GM18858 (cell line): Measurements from ENCODE around the gene TENT5C.

Experiments used
- ATAC-seq: cut with Tn5 transposase; IDR thresholded peaks from one replicate; pipeline ENCODE4 v1.9.1; 2021; ENCODE audit not compliant: unreplicated experiment

Gene TENT5C

GRCh38 chr1:117612517-117613248 lies 6.8 kb downstream of the TENT5C start:
- ATAC-seq, result no peak

DNA sequence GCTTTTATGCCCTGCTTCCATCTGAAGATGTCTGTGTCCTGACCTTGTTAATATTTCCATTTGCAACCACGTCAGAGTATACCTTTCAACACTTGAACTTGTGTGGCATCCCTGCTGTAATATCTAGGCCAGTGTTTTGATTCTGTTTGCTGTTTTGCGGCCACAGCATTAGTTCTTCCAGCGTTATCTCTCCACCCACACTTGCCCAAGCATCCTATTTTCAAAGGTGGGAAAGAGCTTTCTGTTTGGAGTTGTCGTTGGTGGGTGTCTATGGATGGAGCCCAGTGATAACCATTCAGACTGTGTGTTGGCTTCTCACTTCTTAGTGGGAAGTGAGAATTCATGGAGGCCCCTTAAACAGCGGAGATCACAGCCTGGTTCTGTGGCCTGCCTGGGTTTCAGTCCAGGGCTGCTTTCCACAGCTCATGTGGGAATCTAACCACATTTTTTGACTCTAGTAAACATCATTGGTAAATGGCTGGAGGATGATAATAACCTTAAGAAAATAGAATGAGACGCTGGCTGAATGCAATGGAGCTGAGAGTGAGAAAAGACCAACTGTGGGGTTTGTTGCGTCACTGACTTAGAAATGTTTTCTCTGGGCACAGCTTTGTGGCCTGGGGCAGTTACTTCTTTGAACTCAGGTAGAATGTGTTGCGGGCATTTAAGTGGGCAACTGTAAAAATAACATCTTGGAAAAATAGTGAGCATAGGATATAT lies 7.6 kb downstream of the TENT5C start:
- no peak for ATAC-seq

DNA sequence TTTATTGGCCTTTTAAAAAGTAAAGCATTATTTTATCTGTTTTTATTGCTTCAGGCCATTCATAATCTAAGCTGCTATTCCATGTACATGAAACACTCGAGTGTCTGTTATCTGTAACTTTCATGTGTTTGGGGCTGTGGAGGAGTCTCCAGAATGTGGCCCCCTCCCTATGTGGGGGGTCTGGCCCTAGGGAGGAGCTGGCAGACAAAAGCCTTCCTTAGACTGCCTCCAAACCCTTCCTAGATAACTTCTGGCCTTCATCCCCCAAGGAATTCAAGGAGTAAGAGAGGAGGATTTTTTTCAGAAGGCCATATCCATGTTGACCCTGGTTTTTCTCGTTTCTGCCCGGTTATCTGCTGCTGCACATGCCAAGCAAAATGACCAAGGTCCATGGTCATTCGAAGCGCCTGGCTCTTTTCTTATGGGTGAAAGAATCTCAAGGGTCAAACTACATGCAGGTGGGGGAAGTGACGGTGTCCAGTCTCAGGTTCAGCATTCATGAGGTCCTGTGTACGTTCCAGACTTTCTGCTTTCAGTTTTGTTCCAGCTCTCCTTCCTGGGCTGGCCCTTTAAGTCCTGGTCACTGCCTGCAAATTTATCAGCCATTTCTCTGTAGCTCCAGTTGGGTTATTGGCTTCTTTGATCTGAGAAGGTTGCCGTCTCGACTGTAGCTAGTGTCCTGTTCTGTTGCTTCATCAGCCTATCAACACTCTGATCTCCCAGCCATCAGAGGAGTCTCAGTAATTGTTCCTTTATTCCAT lies 8.3 kb downstream of the TENT5C start:
- no peak for ATAC-seq

DNA sequence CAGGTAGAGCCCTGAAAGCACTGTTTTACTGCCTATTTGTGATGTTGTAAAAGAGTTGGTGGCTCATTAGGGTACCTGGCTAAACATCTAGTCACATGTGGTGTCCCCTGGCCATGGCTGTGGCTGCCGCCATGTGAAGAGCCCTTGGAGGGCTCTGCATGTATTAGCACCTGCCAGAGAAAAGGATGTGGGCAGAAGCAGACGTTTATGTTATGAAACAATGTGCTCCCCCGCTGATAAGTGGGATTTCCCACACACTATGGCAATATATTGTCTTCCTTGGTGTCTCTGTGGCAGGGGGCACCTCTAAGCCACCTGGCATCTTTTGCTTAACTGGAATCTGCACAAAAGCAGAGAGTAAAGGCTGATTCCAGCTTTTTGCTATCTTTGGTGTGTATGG lies 9.6 kb downstream of the TENT5C start:
- ATAC-seq, result no peak

DNA sequence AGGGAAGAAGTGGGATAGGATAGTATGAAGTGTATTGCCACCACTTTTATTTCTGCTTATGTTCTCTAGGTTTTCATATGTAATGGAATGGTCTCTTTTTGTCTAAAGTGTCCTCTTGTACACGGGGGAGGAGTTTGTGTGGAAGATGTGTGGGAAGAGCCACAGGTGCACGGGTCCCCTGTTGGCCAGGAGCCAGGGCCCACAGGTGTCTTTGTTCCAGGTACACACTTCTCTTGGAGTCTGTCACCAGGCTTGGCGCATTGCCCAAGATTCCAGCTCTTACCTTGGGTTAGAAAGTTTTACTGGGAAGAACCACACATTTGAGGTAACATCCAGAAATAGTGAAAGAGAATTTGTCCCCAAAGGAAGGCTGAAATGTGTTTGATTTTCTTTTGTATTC lies 10.5 kb downstream of the TENT5C start:
- ATAC-seq, result no peak

DNA sequence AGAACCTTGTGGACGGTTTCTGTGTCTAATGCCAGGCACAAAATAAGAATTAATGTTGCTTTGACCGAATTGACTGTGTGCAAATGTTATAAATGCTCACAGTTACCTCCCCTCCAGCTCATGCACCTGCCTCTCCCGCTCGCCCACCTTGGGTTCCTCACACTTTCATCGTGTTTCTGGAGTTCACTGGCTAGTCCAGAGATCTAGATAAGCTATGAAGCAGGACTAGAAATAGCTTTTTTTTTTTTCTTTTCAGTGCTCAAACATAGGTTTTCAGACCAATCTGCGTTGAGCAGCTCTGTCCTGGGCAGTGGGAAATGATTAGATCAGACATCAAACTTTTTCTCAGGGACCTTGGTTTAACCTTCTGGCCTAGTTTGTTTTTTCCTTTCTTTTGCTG lies 11.1 kb downstream of the TENT5C start:
- no peak for ATAC-seq

- ATAC-seq, result no peak
Measured at GRCh38 chr1:117618450-117619122, 12.7 kb downstream of the TENT5C start.

GRCh38 chr1:117620440-117620839 lies 14.6 kb downstream of the TENT5C start:
- no peak for ATAC-seq

DNA sequence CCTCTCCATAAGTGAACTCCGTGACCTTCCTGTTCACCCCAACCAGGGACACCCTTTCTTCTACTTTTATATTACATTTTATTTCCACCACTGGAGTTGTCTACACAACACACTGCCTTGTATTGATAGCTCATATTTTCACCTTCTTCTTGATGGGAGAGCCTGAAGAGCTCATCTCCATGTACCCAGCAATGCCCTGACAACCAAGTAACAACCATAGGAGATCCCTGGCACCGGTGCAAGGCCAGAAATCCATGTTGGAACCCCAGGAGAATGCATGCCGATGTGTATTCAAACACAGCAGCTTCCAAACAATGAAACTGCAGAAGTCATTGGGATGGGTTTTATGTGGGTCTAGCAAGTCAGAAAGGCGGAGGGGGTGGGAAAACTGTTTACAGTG lies 15.5 kb downstream of the TENT5C start:
- ATAC-seq, result no peak

GRCh38 chr1:117622726-117623125 lies 16.9 kb downstream of the TENT5C start:
- ATAC-seq, result no peak

GRCh38 chr1:117623141-117623540 lies 17.3 kb downstream of the TENT5C start:
- ATAC-seq, result no peak

GRCh38 chr1:117623698-117624097 lies 17.9 kb downstream of the TENT5C start:
- no peak for ATAC-seq

DNA sequence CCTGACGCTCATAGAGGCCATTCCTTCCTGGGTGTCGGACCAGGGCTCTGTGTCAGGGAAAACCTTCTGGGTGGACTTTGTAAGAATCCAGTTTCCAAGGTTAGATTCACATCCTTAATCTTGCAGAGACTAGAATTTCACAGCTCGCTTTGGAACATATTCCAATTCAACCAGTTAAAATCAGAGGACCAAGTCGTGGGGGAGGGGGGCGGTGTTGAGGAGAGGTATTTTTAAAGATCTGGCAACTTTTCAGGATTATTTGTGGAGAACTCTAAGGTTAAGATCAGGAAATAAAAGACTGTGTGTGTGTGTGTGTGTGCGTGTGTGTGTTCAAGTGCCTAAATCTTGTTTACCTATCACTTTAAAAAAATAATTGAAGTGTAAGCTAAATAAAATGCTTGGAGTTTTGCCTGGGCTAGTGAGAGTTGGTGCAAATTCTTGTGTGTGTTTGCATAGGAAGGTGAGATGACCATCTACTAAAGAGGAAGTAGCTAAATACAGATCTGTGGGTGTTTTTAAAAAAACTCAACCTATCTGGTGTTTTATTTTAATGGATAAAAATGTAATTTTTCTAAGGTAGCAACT lies 21.8 kb downstream of the TENT5C start:
- no peak for ATAC-seq

GRCh38 chr1:117628343-117628742 lies 22.5 kb downstream of the TENT5C start:
- ATAC-seq, result no peak

DNA sequence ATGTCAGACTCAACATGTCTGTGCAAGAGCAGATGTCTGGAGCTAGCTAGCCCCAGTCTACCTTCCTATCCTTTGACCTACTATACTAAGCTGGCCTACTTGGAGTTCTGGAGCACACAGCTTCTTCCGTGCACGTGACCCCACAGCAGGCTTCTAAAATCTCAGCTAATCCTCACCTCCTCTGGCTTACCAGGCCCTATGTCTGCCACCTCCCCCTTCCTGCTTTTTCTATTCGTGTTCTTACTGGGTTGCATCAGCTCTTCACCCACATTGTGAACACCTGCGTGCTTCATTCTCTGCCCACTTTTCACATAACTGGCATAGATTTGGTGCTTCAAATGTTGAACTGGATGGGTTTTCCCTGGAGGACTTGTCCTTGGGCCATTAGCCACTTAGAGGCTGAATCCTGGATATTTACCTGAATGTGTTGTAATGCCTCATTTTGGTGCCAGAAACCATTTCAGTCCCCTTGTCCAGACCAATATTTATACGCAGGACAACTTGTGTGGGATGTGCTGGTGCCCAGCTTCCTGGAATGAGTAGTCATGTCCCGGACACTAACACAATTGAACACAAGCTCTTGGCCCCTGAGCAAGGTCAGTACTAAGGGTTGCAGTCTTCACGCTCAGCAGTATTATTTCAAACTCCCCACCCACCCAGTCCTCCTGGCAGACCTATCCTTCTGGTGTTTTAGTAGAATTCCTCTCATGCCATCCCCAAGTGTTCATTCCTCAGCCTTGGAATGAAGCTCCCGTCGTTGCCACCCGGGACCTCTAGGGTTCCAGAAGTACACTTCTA lies 24.0 kb downstream of the TENT5C start:
- no peak for ATAC-seq

- ATAC-seq, result no peak
Measured at GRCh38 chr1:117630423-117630998, 24.7 kb downstream of the TENT5C start.

DNA sequence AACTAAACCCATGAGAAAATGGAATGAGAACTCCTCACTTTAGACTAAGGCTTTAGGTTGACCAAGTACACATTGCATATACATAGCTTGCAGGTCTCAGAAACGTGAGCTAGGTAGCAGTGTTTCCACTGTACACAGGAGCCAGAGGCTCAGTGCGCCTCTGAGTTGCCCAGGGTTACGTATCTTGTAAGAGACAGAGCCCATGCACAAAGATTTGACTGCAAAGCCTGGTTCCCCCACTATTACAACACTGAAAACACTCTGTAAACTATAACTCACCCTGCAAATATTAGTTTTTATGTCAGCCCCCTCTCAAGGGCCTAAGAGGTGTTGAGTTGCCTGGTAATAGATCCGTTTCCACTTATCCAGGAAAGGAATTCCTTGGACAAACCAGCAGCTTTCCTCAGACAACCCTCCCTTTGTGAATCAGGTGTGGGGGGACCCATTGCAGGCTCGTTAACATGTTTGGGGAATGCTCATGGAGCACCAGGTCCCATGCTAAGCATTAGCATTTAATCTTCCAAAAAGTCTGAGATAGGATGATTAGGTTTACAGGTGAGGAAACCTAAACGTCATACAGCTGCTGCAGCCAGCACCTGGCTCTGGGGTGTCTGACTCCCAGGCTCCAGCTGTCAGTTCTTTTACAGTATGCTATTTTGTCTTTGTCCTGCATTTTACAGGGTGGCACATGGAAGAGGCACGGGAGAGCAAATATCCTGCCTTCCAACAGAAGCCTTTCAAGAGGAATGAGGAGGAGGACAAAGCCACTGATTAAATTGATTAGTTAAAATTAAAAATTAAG lies 25.7 kb downstream of the TENT5C start:
- no peak for ATAC-seq

GRCh38 chr1:117632269-117633067 lies 26.6 kb downstream of the TENT5C start:
- no peak for ATAC-seq
